GM12874 (cell line): Measurements from ENCODE around the gene GATB.

ENCODE experiments used
- CTCF ChIP-seq: IDR thresholded peaks from 2 replicates; pipeline ENCODE4 v1.5.1; 2011; ENCODE audit warnings: low read depth, mild to moderate bottlenecking, control low read depth, low read length, moderate library complexity; ENCODE audit not compliant: insufficient read depth

GATB gene

GRCh38 chr4:151728006-151728405 lies 32.8 kb downstream of the GATB start:
- no peak for TF ChIP-seq CTCF

- TF ChIP-seq CTCF: no peak
These were observed 33.4 kb downstream of the GATB start for GRCh38 chr4:151727365-151727764.

- no peak for TF ChIP-seq CTCF
These were observed 35.7 kb downstream of the GATB start for GRCh38 chr4:151725087-151725486.

- no peak for TF ChIP-seq CTCF
These were observed 38.9 kb downstream of the GATB start for GRCh38 chr4:151721916-151722315.

GRCh38 chr4:151721466-151721865 lies 39.3 kb downstream of the GATB start:
- no peak for TF ChIP-seq CTCF

GRCh38 chr4:151719956-151720334 lies 40.9 kb downstream of the GATB start:
- TF ChIP-seq CTCF: no peak

GRCh38 chr4:151718984-151719955 lies 41.5 kb downstream of the GATB start:
- no peak for TF ChIP-seq CTCF
